NCI-H1048 (cell line): ENCODE data around the gene NDUFS7.
A peak's percentile ranks its signal among the peaks of the same experiment; 100 is the strongest.

ENCODE experiments used
- DNase-seq: peaks from one replicate; lab custom pipeline; 2025; lab: John Stamatoyannopoulos, UW

The NDUFS7 gene

DNA sequence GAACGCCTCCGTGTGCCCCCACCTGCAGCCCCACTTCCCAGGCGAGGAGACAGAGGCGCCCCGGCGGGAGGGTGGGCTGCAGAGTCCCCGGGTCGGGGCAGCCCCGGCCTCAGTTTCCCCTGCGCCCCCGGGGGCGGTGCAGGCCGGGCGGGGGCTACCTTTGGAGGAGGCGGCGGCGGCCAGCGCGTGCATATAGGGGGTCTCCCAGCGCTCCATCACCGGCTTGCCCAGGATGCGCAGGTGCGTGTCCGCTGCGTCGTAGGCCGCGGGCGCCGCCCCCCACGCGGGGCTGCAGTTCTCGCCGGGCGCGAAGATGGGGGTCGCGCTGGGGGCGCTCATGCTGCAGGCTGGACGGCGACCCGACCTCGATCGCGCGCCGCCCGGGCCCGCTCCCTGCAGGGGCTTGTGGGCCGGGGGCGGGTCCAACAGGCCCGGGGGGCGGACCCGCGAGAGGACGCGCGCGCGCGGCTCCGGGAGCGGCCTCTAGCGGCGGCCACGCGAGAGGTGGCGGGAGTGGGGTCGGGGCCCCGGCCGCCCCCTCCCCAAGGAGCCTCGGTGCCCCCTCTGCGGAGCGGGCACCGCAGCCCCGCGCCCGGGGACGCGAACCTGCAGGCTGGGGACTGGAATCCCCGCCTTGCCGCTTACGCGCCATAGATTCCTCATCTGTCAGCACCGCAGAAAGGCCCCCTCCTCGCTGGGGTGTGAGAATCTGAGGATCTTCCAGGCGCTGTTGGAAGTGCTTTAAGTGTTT, 17.6 kb downstream of the NDUFS7 start, which contains the start of gene GAMT:
Gene GAMT, minus strand, starts transcription at position 405 of the 751 bp plus-strand sequence. Its CDS starts 66 bp downstream, at position 339.
- DNase-seq: no peak

DNA sequence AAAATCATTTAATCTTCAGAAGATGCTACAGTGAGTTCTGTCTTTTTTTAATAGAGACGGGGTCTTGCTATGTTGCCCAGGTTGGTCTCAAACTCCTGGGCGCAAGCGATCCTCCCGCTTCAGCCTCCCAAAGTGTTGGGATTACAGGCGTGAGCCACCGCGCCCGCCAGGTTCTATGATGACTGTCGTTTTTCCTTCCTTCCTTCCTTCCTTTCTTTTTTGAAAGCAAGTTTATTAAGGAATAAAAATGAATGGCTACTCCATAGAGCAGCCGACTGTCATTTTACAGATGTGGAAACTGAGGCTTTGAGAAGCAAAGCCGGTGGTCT, 18.1 kb downstream of the NDUFS7 start:
- DNase-seq: no peak

DNA sequence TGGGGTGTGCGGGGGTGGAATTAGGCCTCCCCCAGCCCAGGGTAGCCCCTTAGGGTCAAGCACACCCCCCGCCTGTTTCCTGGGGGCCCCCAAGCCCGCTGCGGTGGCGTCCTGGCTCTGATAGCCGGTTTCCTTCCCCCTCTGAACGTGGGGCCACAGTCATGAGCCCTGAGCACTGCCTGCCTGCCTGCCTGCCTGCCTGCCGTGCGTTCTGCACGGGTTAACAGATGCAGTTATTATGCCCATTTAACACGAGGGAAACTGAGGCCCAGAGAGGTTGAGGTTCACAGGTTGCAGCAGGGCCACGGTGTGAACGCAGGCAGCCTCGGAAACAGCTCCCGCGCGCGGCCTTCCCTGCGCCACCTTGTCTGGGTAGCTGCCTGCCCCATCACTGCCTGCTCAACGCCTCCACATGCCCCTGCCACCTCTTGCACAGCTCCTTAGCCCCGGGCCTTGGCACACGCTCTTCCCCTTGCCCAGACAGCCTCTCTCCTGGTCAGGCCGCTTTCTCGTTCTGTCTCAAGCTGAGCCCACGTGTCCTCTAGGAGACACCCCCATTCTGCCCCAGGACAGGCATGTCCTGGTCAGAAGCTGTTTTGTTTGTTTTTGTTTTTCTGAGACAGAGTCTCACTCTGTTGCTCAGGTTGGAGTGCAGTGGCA, 18.8 kb downstream of the NDUFS7 start:
- DNase-seq: no peak

DNA sequence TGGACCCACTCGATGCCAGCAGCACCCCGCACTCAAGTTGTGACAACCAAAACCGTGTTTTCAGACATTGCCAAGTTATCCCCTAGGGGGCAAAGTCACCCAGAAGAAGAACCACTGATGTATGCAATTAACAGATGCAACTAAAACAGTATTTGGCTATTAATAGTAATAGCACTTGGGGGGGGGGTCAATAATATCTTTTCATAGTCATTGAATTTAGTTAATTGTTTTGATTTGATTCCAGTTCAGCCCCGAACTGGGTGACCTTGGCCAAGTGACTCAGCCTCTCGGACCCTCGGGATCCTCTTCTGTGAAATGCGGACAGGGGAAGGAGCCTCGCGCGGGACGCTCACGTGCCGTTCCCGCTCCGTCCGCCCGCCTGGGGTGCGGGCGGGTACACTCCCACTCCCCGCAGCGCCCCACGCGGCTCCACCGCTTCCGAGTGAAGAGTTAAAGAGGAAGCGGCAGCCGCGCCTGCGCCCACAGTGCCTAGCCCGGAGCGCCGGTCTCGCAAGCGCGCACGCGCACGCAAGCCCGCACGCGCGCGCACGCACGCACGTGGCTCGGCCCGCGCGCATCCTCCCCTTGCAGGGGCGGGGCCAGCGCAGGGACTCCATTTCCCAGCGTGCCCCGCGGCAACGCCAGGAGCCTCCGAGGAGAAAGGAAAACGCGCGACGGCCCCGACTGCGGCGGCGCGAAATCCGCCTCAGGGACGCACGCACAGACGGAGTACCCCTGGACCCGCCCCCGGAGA, 23.2 kb downstream of the NDUFS7 start:
- peak; percentile 98 for DNase-seq

DNA sequence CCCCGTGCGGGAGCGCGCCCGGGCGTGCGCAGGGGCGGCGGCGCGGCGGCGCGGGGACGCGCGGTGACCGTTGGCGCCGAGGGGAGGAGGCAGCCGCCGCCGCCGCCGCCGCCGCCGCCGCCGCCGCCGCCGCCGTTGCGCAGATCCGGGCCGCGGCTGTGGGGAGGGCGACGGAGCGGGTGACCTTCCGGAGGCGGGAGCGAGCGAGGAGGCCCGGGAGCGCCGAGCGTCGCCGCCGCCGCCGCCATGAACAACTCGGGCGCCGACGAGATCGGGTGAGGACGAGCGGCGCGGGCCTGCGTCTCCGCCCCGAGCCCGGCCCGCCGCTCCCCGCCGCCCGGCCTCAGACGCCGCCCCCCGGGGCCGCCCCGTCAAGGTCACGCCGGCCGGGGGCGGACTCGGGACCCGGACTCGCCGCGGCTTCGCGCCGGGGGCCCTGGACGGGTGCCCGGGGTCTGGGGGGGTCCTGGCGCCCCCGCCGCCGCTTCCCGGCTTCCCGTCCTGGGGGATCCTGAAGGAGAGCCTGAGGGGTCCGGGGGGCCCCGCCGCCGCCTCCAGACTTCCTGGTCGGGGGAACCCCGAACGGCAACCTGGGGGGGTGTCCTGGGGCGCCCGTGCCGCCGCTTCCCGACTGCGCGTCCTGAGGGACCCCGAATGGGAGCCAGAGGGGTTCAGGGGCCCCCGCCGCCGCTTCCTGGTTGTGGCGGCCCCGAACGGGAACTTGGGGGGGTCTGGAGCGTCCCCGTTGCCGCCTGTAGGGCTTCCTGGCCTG, 24.0 kb downstream of the NDUFS7 start, which contains the start of gene DAZAP1:
Gene DAZAP1, plus strand, starts transcription at position 59 of the 772 bp plus-strand sequence. Its CDS starts 188 bp downstream, at position 247.
- no peak for DNase-seq

DNA sequence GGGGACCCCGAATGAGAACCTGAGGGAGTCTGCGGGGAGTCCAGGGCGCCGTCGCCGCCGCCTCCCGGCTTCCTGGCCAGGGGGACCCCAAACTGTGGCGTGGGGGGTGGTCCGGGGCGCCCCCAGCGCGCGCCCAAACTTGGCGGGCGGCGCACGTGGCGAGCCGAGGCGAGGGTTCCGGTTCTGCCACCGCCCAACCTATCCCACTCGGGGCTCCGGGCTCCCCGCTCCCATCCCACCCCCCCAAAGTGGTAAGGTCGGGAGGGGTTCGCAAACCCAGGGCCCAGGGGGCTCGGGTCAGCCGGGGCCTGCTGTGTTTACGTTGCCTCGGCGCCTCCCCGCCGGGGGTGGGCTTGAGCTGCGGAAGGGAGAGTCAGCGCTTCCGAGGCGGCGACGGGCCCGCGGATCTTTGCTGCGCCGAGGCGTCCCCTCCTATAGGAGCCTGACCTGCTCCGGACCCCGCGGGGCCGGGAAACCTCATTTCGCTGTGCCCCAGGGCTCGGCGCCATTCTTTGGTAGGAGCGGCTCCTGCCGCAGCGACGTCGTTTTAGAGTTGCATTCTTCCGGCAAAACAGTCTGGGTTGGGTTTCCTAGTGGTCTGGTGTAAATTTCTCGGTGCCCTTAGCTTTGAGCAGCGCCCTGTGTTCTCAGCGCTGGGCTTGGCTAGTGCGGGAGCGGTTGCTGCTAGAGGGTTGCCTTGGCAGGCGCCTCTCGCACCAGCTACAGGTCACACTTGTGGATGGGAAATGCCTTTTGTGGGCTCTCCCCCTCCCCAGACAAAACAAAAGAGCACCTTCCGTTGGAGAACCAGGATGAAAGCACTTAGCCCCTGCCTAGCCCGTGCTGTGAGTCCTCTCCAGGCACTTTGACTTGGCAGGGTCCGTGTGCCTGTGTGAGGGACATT, 24.8 kb downstream of the NDUFS7 start:
- no peak for DNase-seq

DNA sequence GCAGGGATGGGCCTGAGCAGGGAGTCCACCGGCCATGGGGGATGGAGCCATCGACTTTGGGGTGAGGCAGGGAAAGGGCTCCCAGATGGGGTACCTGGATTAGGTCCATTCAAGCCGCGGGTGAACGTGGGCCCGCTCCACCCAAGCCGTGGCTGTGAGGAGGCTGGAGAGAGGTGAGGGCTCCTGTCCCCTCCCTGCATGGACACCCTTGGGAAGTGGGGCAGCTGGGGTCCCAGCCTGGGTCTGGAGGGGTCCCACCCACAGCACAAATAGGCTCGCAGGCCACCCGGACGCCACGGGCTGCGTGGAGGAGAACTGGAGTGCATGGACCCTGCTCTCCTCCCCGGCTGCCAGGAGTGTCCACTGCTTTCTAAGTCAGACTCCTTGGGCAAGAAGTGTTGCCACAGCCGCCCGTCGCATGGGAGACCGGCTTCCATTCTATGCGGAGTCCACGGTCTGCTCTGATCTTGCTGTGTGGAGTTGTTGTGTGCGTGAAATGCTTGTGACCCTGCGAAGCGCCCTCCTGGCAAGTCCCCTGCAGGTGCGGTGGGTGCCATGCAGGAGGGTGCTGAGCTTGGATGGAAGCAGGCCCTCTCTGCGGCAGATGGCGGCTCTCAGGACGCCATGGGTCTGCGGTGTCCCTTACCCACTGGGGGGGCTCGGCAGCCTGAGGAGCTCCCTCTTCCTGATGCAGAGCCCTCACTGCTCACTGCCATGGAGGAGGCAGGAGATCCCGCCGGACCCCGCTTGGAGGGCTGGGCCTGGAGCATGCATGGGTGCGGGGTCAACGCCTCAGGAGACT, 25.7 kb downstream of the NDUFS7 start:
- DNase-seq: no peak

DNA sequence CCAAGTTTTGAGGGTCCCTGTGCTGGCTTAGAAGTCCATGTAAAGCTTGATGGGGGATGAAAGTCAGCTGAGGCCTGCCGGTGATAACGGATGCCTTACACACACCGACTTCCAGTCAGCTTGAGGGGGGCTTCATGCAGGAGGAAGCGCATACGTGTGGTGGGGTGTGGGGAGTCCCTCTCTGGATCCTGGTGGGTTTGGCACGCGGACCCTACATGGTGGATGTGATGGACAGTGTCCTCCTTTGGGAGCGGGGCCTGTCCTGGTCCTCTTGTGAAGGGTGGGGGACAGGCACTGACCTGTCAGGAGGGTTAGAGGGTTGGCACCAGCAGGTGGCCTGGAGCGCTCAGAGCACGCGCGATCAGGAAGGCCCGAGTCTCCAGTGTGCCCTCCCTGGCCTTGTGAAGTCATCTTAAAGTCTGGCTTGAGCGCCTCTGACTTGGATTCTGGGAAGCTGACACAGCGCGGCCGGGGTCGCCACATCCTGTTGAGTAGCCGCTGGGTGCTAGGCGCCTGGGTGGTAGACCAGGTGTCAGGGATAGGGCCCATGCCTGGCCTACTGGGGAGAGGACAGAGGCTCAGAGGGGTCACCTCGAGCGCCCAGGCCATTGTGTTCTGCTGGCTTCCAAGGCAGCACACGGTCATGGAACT, 26.6 kb downstream of the NDUFS7 start:
- no peak for DNase-seq

DNA sequence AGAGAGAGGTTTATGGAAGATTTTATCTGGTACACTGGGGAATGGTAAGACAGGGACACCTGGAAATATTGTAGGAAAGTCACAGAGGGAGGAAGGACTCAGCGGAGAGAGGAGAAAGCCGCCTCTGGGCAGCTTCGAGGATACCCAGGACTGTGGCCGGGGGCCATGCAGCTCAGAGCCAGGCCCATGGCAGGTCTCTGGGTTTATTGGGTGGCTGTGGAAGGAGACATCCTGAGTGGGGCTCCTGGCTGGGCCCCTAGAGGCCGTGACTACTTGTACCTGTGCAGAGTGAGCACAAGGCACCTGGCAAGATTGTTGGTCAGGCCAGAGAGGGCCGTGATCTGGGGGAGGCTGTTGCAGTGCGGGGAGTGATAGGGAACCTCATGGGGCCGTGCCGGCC, 27.1 kb downstream of the NDUFS7 start:
- DNase-seq: no peak

DNA sequence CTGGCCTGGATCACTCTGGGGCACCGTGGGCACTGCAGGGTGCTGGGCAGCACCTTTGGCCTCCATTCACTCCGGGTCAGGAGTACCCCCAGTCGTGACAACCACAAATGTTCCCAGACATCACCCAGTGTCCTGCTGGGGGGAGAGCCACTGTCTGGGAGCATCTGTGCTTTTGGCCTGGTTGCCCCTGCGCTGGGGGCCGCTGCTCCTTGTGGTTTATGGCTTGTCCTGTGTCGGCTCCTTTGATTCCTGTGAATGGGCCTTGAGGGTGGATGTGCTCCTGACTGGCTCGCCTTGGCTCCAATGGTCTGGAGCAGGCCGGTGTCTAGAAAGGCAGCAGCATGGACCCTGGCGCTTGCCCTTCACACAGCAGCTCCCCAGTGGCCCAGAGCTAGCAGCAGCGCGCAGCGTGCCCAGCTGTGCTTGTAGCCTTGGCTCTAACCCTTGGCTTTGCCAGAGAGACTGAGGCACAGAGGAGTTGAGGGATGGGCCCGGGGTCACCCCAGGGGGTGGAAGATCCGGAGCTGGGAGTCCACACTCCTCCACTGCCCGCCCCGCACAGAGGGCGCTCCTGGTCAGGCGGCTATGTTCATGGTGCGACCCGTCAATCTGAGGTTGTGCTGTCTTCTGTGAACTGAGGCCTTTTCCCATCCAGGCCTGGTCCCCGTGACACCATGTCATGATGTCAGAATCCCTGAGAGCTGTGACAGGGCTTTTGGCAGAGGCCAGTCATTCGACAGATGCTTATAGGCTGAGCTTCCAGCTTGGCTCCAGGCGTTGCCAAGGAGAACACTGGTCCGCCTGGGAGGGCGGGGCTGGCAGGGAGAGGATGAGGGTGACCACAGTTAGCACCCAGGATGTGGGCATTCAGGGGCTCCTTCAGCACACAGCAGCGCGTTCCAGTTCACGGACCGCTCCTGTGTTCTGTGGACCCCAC, 27.8 kb downstream of the NDUFS7 start:
- no peak for DNase-seq

DNA sequence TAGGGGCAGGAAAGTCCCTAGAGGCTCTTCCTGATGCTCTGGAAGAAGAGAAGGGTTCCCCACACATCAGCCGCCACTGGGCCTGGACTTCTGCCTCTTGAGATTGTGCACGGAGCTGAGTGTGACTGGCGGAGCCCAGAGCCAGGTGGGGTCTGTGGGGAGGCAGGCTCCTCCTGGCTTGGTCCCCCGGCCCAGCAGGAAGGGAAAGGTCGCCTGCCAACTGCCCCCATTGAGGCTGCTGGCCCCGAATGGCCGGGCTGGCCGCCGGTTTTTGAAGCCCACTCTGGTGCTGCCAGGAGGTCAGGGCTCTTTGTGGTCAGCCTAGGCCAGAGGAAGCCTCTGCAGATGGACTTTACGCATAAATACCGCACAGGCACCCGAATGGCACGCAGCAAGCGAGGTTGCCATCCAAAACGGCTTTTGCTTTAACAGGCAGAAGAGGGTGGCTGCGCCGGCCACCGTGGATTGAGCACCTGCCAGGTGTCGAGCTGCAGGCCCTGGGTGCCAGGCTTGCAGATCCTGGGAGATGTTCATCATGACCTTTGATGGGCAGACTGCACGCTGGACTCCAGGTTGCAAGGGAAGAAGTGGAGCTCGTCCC, 28.7 kb downstream of the NDUFS7 start:
- DNase-seq: no peak

DNA sequence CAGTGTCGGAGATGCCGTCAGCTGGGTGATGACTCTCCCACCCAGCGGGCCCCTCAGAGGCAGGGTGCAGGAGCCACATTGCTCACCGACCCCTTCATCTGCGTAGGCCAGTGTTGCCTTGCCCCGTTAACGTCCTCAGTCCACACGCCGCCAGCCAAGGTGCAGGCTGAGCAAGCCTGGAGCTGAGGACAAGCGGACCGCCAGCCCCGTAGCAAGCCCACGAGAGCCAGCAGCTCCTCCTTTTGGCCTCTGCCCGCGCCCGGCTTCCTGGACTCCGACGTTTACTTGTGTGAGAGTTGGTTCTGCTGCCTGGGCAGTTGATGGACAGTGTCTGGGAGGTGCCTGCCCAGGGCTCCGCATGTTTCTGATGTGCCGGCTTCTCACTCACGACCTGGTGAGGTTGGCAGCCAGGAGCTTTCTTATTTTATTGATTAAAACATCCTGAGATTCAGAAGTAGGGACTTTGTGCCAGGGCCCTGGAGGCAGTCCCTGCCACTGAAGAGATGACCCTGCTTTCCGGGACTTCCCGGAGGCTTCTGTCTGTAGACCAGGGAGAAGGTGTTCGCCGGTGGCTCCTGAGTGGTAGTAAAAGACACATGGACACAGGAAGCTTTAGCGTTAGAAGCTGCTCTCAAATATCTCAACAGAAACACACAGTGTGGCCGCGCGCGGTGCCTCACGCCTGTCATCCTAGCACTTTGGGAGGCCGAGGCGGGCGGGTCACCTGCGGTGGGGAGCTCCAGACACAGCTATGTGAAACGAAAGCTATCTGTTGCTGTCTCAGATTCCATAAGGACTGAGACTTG, 29.5 kb downstream of the NDUFS7 start:
- DNase-seq: no peak

DNA sequence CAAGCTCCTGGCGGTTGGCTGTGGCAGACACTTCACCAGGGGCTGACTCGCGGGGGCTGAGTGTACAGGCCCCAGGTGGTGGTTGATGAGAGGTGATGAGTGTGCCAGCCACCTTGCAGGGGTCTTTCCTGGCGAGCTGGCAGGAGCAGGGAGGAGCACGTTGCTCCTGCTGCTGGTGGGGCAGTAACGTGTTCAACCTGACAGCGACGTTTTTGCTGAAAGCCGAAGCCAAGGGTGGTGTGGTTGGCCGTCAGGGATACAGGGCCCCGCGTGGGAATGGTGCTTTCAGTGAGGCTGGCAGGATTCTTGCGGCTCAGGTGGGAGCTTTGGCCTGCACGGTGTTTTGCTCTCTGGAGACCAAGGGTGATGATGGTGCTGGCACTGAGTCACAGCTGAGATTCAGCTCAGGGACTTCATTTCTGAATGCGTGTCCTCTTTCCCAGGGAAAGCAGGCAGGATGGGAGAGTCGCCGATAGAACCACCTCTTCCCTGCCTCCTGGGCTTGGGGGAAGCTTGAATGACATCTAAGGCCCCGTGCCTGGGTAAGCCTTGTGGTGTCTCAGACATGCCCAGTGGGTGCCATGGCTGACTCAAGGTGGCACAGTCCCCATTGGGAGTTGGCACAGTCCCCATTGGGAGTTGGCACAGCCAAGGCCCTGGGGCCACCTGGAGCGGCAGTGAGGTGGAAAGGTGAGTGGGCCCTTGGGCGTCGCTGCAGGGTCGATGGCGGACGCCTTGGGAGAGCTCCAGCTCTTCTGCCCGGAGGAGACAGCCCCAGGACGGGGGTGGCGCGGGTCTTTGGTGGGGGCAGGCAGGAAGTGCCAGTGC, 32.5 kb downstream of the NDUFS7 start:
- DNase-seq: no peak

DNA sequence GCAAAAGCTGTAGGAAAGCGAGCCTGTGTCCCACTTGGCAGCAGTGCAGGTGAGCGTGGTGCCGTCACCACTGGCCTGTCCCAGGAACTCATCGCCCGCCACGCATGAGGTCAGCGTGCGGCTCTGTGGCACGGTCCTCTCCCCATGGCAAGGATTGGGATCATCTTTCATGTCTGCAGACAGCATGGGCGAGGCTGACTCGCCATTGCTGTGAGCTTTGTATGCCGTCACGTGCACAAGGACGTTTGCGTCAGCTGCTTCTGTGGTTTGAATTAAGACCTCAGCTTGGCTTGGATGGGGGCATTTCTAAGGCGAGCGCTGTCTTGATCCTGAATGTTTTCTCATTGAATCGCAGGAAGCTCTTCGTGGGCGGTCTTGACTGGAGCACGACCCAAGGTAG, 33.4 kb downstream of the NDUFS7 start:
- DNase-seq: no peak

DNA sequence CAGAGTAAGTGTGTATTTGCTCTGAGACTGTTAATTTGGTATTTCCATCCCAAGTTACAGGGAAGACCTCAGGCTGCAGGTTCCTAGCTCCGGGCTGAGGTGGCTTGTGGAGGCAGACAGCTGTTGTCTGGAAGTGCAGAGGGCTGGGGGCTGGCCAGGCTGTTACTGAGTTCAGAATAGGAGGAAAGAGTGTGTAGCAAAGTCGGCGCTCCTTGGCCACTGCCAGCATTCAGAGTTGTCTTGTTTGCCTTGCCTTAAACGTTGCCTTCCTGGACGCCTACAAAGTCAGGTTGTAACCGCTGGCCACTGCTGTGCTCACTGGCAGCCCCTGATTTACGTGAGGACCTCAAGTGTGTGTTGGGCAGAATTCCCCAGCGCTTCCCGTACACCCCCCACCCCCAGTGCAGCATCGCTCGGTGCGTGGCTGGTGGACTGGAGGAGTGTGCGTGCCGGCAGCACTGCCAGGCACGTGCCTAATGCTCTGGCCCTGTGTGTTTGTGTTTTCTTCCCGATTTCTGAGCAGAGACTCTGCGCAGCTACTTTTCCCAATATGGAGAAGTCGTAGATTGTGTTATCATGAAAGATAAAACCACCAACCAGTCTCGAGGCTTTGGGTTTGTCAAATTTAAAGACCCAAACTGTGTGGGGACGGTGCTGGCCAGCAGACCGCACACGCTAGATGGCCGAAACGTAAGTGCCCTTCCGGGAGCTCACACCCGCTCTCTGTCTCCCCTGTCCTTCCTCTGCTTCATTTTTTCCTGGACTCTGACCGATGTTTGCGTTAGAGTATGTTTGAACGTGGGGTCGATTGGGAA, 34.2 kb downstream of the NDUFS7 start:
- no peak for DNase-seq

DNA sequence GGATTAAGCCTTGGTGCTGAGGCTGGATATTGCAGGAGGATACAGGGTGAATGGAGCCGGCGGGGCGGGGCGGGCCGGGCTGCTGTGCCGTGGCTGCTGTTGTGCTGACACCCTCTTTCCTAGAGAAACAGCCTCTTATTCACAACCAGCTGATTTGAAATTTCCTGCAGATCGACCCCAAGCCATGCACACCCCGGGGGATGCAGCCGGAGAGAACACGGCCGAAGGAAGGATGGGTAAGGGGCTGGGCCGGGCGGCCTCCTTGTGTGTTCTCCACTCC, 34.7 kb downstream of the NDUFS7 start:
- no peak for DNase-seq
